Subcutaneous abdominal adipose tissue (tissue), 5 donors: ENCODE results near the gene TNFRSF14.
A peak's percentile ranks its signal among the peaks of the same experiment; 100 is the strongest.

Experiments used
- H3K27ac ChIP-seq: one replicate; pipeline ENCODE4 v1.7.0; 2013; ENCODE audit warnings: low read depth, mild to moderate bottlenecking, inconsistent platforms, low read length, moderate library complexity
- H3K27me3 ChIP-seq, 5 donors: one replicate each; pipeline ENCODE4 v1.7.0; 2013; ENCODE audit warnings: low read length in 5 of 5, inconsistent platforms in 1 of 5; ENCODE audit not compliant: control insufficient read depth in 5 of 5, insufficient read depth in 4 of 5
- H3K36me3 ChIP-seq, 5 donors: one replicate each; pipeline ENCODE4 v1.7.0; 2013; ENCODE audit warnings: low read length in 5 of 5; ENCODE audit not compliant: control insufficient read depth in 5 of 5, insufficient read depth in 5 of 5
- H3K4me1 ChIP-seq, 5 donors: one replicate each; pipeline ENCODE4 v1.7.0; 2013; ENCODE audit warnings: low read length in 5 of 5, mild to moderate bottlenecking in 3 of 5, moderate library complexity in 1 of 5; ENCODE audit not compliant: control insufficient read depth in 5 of 5, insufficient read depth in 5 of 5
- H3K4me3 ChIP-seq, 5 donors: one replicate each; pipeline ENCODE4 v1.7.0; 2013; ENCODE audit warnings: low read length in 5 of 5, low read depth in 1 of 5
- H3K9ac ChIP-seq, 5 donors: one replicate each; pipeline ENCODE4 v1.7.0; 2013; ENCODE audit warnings: low read length in 5 of 5, mild to moderate bottlenecking in 4 of 5, moderate library complexity in 3 of 5
- H3K9me3 ChIP-seq, 5 donors: one replicate each; pipeline ENCODE4 v1.7.0; 2013; ENCODE audit warnings: low read length in 5 of 5; ENCODE audit not compliant: control insufficient read depth in 5 of 5
- donor health status: healthy.
- donor health status: healthy.
- donor health status: healthy.
- donor health status: healthy.
- donor health status: healthy.

TNFRSF14 gene

DNA sequence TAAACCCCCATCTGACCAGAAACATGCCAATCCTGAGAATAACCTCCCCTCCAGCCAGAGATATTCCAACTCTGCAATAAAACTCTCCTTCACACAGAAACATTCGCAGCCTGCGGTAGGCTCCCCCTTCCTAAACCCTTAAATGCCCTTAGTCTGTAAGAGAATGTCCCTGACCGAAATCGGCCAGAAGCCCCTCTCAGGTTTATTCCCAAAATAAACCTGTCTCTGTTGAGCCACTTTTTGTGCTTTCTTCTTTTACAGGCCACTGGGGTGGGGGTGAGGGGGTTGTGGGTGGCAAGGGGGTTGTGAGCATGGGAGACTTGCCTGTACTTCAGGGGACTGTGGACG, 35.0 kb downstream of the TNFRSF14 start:
- Histone ChIP-seq H3K9me3 (no peaks in the 10 kb centered on the region), H3K36me3 (peaks cover 0 to 17% (median 8%) of the 10 kb centered on the region in 5 donors), H3K4me1 (peaks cover 0 to 34% (median 30%) of the 10 kb centered on the region in 5 donors), H3K27ac (no peak overlapping the region), H3K4me3 (no peak overlapping the region), H3K9ac (no peak overlapping the region), H3K27me3 (peaks cover 0 to 23% (median 15%) of the 10 kb centered on the region in 5 donors)

DNA sequence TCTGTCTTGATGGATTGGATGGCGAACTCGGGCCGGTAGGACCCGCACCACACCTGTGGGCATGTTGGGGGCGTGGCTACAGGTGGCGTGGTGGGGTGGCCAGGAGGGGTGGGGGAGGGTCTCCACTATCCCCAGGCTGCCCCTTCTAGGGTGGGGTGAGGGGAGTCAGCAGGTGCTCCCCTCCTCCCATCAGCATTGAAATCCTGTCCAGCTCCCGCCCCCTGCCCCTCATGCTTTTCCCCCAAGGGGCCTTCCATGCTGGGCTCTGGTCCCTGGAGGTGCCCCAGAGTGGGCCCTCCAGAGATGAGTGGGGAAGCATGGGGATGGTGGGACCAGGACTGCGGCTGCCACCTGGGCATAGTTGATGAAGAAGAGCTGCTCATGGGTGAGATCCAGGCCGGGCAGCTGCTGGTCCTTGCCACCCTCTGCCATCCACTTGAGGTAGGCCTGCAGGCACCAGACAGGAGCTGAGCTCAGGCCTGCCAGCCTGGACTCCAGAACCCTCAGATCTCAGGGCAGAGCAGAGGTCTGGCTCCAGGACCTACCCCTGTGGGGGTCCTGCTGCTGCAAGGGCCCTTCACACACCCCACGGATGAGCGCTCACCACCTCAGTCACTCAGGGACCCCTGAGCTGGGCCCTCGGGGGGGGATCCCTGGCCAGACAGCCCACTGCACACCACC, 35.5 kb downstream of the TNFRSF14 start:
- Histone ChIP-seq H3K4me1 (peaks cover 0 to 34% (median 30%) of the 10 kb centered on the region in 5 donors), H3K9ac (no peak overlapping the region), H3K4me3 (no peak overlapping the region), H3K9me3 (no peaks in the 10 kb centered on the region), H3K36me3 (peaks cover 0 to 17% (median 8%) of the 10 kb centered on the region in 5 donors), H3K27ac (no peak overlapping the region), H3K27me3 (peaks cover 0 to 23% (median 15%) of the 10 kb centered on the region in 5 donors)

DNA sequence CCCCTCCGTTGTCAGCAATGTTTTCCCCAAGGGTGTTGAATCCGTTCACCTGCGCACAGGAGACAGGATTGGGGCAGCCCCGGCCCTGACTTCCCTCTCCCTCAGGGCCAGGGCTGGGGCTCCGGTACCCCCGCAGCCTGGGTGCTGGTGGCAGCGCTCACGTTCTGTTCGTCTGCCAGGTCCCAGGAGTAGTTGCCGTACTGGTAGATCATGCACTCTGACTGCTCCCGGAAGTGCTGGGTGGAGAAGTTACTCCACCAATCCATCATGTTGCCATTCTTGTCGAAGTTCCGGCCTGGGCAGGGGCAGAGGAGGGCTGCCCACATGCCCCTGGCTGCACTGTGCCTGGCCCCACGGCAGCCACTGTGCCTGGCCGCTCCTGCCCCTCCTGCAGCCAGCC, 36.5 kb downstream of the TNFRSF14 start:
- H3K4me3 ChIP-seq: peak overlapping the region in 2 of 5 donors; percentile 59 to 60
- peaks cover 3 to 23% (median 19%) of the 10 kb centered on the region in 5 donors for H3K27me3 ChIP-seq
- peak overlapping the region in 2 of 5 donors; percentile 19 to 58 for H3K9ac ChIP-seq
- H3K36me3 ChIP-seq: peaks cover 0 to 17% (median 8%) of the 10 kb centered on the region in 5 donors
- H3K27ac ChIP-seq: no peak overlapping the region
- H3K4me1 ChIP-seq: peaks cover 0 to 27% (median 22%) of the 10 kb centered on the region in 5 donors
- no peaks in the 10 kb centered on the region for H3K9me3 ChIP-seq

GRCh38 chr1:2593251-2593878, 37.2 kb downstream of the TNFRSF14 start:
- Histone ChIP-seq H3K9me3 (peaks cover 0 to 5% (median 1%) of the 10 kb centered on the region in 5 donors), H3K4me1 (peaks cover 0 to 23% (median 18%) of the 10 kb centered on the region in 5 donors), H3K27ac (no peak overlapping the region), H3K4me3 (peak overlapping the region in 3 of 5 donors; percentile 47 to 60 (median 59)), H3K36me3 (peaks cover 0 to 17% (median 8%) of the 10 kb centered on the region in 5 donors), H3K27me3 (peaks cover 3 to 23% (median 19%) of the 10 kb centered on the region in 5 donors), H3K9ac (peak overlapping the region in 3 of 5 donors; percentile 19 to 58 (median 20))

DNA sequence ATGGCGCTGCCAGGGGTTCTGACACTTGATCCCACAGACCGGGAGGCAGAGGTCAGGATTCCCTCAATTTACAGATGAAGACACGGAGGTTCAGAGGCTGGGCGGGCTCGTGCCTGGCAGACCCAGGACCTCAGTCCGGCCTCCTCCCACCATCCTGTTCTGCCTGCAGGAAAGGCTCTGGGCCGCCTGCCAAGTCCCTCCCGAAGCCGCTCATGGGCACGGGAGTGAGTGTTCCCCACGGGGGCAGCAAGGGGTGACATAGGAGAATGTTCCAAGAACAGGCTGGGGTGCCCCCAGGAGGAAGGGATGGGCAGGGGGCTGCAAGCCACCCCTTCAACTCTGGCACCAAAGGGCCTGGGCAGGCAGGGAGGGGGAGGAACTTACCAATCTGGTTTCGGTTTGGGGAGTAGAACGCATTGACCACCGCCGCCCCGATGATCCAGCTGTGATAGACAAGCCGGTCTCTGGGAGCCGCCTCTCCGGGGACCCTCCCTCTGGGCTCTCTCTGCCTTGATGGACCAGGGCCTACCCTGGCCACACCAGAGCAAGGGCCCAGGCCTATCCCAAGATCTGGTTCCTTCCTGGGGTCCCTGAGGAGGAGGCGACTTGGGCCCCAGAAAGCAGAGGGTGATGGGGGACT, 38.0 kb downstream of the TNFRSF14 start:
- peaks cover 0 to 12% (median 7%) of the 10 kb centered on the region in 5 donors for H3K9me3 ChIP-seq
- H3K27ac ChIP-seq: no peak overlapping the region
- peaks cover 3 to 23% (median 19%) of the 10 kb centered on the region in 5 donors for H3K27me3 ChIP-seq
- peaks cover 0 to 23% (median 18%) of the 10 kb centered on the region in 5 donors for H3K4me1 ChIP-seq
- H3K4me3 ChIP-seq: peak overlapping the region in 4 of 5 donors; percentile 17 to 60 (median 53)
- H3K9ac ChIP-seq: peak overlapping the region in 3 of 5 donors; percentile 1 to 58 (median 20)
- peaks cover 0 to 12% (median 3%) of the 10 kb centered on the region in 5 donors for H3K36me3 ChIP-seq

GRCh38 chr1:2594641-2595131, 38.5 kb downstream of the TNFRSF14 start:
- Histone ChIP-seq H3K4me1 (peaks cover 0 to 23% (median 18%) of the 10 kb centered on the region in 5 donors), H3K9me3 (peaks cover 0 to 12% (median 7%) of the 10 kb centered on the region in 5 donors), H3K27me3 (peaks cover 3 to 23% (median 19%) of the 10 kb centered on the region in 5 donors), H3K4me3 (peak overlapping the region in 2 of 5 donors; percentile 59 to 60), H3K9ac (no peak overlapping the region), H3K36me3 (peaks cover 0 to 6% (median under 1%) of the 10 kb centered on the region in 5 donors), H3K27ac (no peak overlapping the region)

DNA sequence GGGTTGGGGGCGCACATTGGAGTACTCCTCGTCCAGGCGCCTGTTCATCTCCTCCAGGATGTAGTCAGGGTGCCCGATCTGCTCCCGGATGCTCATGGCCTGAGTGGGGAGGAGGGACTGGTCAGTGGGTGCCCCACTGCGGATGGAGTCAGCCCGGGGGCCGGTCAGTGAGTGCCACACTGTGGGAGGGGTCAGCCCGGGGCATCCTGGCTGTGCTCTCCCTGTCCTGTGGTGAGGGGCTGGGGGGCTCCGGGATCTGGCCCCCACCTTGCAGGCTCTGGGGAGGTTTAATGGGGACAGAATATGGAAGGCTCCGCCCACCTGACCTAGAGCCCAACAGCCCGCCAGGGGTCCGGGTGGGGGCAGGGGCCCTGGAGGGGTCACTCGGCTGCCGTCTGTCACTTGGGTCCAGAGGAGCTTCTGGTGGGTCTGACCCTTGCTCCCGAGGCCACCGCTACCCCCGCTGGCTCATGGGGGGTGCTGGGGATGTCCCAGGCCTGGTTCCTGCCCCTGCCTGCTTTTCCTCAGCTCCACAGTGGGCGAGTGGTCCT, 39.2 kb downstream of the TNFRSF14 start:
- peaks cover 0 to 3% (median 0%) of the 10 kb centered on the region in 5 donors for H3K36me3 ChIP-seq
- no peak overlapping the region for H3K9ac ChIP-seq
- peaks cover 3 to 23% (median 19%) of the 10 kb centered on the region in 5 donors for H3K27me3 ChIP-seq
- H3K27ac ChIP-seq: no peak overlapping the region
- peaks cover 0 to 23% (median 18%) of the 10 kb centered on the region in 5 donors for H3K4me1 ChIP-seq
- H3K4me3 ChIP-seq: no peak overlapping the region
- H3K9me3 ChIP-seq: peaks cover 0 to 12% (median 7%) of the 10 kb centered on the region in 5 donors

- Histone ChIP-seq H3K9ac (no peak overlapping the region), H3K9me3 (peaks cover 0 to 12% (median 7%) of the 10 kb centered on the region in 5 donors), H3K4me1 (peaks cover 0 to 23% (median 18%) of the 10 kb centered on the region in 5 donors), H3K27ac (no peak overlapping the region), H3K36me3 (no peaks in the 10 kb centered on the region), H3K27me3 (peaks cover 3 to 23% (median 19%) of the 10 kb centered on the region in 5 donors), H3K4me3 (no peak overlapping the region)
Observed at GRCh38 chr1:2595812-2596529, 39.8 kb downstream of the TNFRSF14 start.
